NCI-H2107 treated with DMSO at 0.1 percent for 48 hours (cell line): ENCODE results near the gene CIP2A.
"Not testable (repeated sequence)": the region's sequence is repeated elsewhere in the genome, so short reads cannot be mapped to it uniquely, and the experiment has no call there.

Experiments used
- DNase-seq: peaks from one replicate; lab custom pipeline; 2025; ENCODE audit not compliant: unreplicated experiment; lab: John Stamatoyannopoulos, UW

The CIP2A gene

GRCh38 chr3:108589081-108589997 lies at the start of gene CIP2A, which contains the start of gene DZIP3:
TSS of gene CIP2A (minus strand) at chr3:108589438. CDS start at chr3:108589375, 63 bp downstream.
TSS of gene DZIP3 (plus strand) at chr3:108589722. CDS start at chr3:108605407, 15,685 bp downstream.
- DNase-seq: peak; percentile 78

- no peak for DNase-seq
Measured at GRCh38 chr3:108629974-108630373, 40.7 kb upstream of the CIP2A start.

GRCh38 chr3:108623504-108623903 lies 34.3 kb upstream of the CIP2A start:
- DNase-seq: no peak

- DNase-seq: no peak
Measured at GRCh38 chr3:108620250-108620649, 31.0 kb upstream of the CIP2A start.

- not testable (repeated sequence) for DNase-seq
Measured at GRCh38 chr3:108616090-108616489, 26.9 kb upstream of the CIP2A start.

- no peak for DNase-seq
Measured at GRCh38 chr3:108610651-108611050, 21.4 kb upstream of the CIP2A start.

- no peak for DNase-seq
Measured at GRCh38 chr3:108608750-108609149, 19.5 kb upstream of the CIP2A start.

GRCh38 chr3:108605491-108605890 lies 16.3 kb upstream of the CIP2A start:
- DNase-seq: no peak

GRCh38 chr3:108605028-108605427 lies 15.8 kb upstream of the CIP2A start:
- no peak for DNase-seq

- no peak for DNase-seq
Measured at GRCh38 chr3:108603691-108604090, 14.5 kb upstream of the CIP2A start.

GRCh38 chr3:108602935-108603294 lies 13.7 kb upstream of the CIP2A start:
- no peak for DNase-seq

- no peak for DNase-seq
Measured at GRCh38 chr3:108602249-108602934, 13.2 kb upstream of the CIP2A start.

GRCh38 chr3:108599677-108600409 lies 10.6 kb upstream of the CIP2A start:
- DNase-seq: no peak

GRCh38 chr3:108598375-108598774 lies 9.1 kb upstream of the CIP2A start:
- no peak for DNase-seq

- no peak for DNase-seq
Measured at GRCh38 chr3:108595321-108595720, 6.1 kb upstream of the CIP2A start.

GRCh38 chr3:108590460-108590859 lies 1.2 kb upstream of the CIP2A start:
- DNase-seq: peak; percentile 59

- no peak for DNase-seq
Measured at GRCh38 chr3:108589998-108590323, 723 bp upstream of the CIP2A start.

GRCh38 chr3:108588601-108589000 lies 637 bp downstream of the CIP2A start:
- no peak for DNase-seq

GRCh38 chr3:108578064-108578463 lies 11.2 kb downstream of the CIP2A start:
- DNase-seq: no peak

GRCh38 chr3:108569336-108569735 lies 19.9 kb downstream of the CIP2A start:
- no peak for DNase-seq

- no peak for DNase-seq
Measured at GRCh38 chr3:108566599-108566998, 22.6 kb downstream of the CIP2A start.

- no peak for DNase-seq
Measured at GRCh38 chr3:108565506-108565905, 23.7 kb downstream of the CIP2A start.
